OCI-M1 (cell line): ENCODE results near the gene DRAM2.

ENCODE experiments used
- DNase-seq: peaks from one replicate; lab custom pipeline; 2025; lab: John Stamatoyannopoulos, UW

DRAM2 gene

GRCh38 chr1:111139956-111140679, at the start of gene DRAM2, which contains the start of gene CEPT1:
TSS of gene DRAM2 (minus strand) at chr1:111140093. CDS start at chr1:111131554, 8,539 bp downstream.
TSS of gene CEPT1 (plus strand) at chr1:111140223. CDS start at chr1:111147715, 7,492 bp downstream.
- peak; percentile 96 for DNase-seq

GRCh38 chr1:111184663-111185062, 44.8 kb upstream of the DRAM2 start:
- no peak for DNase-seq

GRCh38 chr1:111183308-111184069, 43.6 kb upstream of the DRAM2 start:
- DNase-seq: no peak

GRCh38 chr1:111182052-111182451, 42.2 kb upstream of the DRAM2 start:
- DNase-seq: no peak

- no peak for DNase-seq
These were observed 40.2 kb upstream of the DRAM2 start for GRCh38 chr1:111179968-111180533.

- DNase-seq: no peak
These were observed 36.8 kb upstream of the DRAM2 start for GRCh38 chr1:111176678-111177077.

- DNase-seq: no peak
These were observed 35.5 kb upstream of the DRAM2 start for GRCh38 chr1:111175349-111175748.

- DNase-seq: no peak
These were observed 34.2 kb upstream of the DRAM2 start for GRCh38 chr1:111174070-111174469.

GRCh38 chr1:111172463-111172862, 32.6 kb upstream of the DRAM2 start:
- DNase-seq: peak; percentile 29

- no peak for DNase-seq
These were observed 24.3 kb upstream of the DRAM2 start for GRCh38 chr1:111164151-111164550.

GRCh38 chr1:111163363-111163762, 23.5 kb upstream of the DRAM2 start:
- no peak for DNase-seq

GRCh38 chr1:111162488-111162880, 22.6 kb upstream of the DRAM2 start:
- DNase-seq: no peak

- peak; percentile 84 for DNase-seq
These were observed 22.1 kb upstream of the DRAM2 start for GRCh38 chr1:111161843-111162487.

- no peak for DNase-seq
These were observed 17.5 kb upstream of the DRAM2 start for GRCh38 chr1:111157431-111157830.

GRCh38 chr1:111154021-111154999, 14.4 kb upstream of the DRAM2 start:
- peak; percentile 55 for DNase-seq

GRCh38 chr1:111151838-111152237, 11.9 kb upstream of the DRAM2 start:
- DNase-seq: no peak

GRCh38 chr1:111148376-111148881, 8.5 kb upstream of the DRAM2 start:
- no peak for DNase-seq

GRCh38 chr1:111147948-111148347, 8.1 kb upstream of the DRAM2 start:
- no peak for DNase-seq

GRCh38 chr1:111145963-111146768, 6.3 kb upstream of the DRAM2 start:
- DNase-seq: no peak

- no peak for DNase-seq
These were observed 5.6 kb upstream of the DRAM2 start for GRCh38 chr1:111145542-111145941.
